ENCODE data around the gene PNCK.
"Not testable (repeated sequence)": the region's sequence is repeated elsewhere in the genome, so short reads cannot be mapped to it uniquely, and the experiment has no call there.

PNCK gene

DNA sequence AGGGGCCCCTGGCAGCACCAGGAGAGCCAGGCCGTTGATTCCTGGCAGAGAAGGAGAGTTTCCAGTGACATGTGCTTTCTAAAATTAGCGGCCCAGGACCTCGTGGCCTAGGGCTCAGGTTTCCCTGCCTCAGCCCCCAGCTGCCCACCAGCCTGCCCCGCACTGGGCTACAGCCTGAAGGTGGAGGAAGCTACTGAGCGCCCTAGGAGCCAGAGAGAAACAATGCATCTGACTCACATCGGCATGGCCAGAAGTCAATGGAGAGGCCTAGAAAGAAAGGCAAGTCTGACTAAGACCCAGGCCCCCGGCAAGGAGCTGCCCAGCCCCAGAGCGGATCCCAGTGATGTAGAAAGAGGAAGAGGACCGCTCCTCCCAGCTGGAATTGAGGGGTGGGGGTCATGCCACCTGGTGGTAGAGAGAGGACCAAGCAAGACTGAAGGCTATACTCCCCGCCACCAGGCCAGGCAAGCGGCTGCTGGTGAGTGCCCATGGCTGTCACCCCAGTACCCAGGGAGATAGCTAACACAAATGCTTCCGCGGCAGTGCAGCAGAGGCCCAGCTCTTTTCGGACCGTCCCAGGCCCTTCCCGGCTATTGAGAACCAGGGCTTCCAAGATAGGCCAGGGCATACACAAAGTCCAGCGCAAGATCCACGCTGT is 31.9 kb upstream of the PNCK start:
- H3K9me3 ChIP-seq (ENCODE audit: severe bottlenecking); H3K4me3 ChIP-seq (ENCODE audit: low read depth, low read length); H3K27me3 ChIP-seq (ENCODE audit: insufficient read depth, low read depth, severe bottlenecking); H3K27ac ChIP-seq; DNase-seq: not testable (repeated sequence)
- peaks cover 27% of the 10 kb centered on the region for H3K36me3 ChIP-seq
- TF ChIP-seq, protein P1, sequence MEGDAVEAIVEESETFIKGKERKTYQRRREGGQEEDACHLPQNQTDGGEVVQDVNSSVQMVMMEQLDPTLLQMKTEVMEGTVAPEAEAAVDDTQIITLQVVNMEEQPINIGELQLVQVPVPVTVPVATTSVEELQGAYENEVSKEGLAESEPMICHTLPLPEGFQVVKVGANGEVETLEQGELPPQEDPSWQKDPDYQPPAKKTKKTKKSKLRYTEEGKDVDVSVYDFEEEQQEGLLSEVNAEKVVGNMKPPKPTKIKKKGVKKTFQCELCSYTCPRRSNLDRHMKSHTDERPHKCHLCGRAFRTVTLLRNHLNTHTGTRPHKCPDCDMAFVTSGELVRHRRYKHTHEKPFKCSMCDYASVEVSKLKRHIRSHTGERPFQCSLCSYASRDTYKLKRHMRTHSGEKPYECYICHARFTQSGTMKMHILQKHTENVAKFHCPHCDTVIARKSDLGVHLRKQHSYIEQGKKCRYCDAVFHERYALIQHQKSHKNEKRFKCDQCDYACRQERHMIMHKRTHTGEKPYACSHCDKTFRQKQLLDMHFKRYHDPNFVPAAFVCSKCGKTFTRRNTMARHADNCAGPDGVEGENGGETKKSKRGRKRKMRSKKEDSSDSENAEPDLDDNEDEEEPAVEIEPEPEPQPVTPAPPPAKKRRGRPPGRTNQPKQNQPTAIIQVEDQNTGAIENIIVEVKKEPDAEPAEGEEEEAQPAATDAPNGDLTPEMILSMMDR (IDR thresholded peaks at IDR 0.05; ENCODE audit: low read depth, low read length), result peak; percentile 42

DNA sequence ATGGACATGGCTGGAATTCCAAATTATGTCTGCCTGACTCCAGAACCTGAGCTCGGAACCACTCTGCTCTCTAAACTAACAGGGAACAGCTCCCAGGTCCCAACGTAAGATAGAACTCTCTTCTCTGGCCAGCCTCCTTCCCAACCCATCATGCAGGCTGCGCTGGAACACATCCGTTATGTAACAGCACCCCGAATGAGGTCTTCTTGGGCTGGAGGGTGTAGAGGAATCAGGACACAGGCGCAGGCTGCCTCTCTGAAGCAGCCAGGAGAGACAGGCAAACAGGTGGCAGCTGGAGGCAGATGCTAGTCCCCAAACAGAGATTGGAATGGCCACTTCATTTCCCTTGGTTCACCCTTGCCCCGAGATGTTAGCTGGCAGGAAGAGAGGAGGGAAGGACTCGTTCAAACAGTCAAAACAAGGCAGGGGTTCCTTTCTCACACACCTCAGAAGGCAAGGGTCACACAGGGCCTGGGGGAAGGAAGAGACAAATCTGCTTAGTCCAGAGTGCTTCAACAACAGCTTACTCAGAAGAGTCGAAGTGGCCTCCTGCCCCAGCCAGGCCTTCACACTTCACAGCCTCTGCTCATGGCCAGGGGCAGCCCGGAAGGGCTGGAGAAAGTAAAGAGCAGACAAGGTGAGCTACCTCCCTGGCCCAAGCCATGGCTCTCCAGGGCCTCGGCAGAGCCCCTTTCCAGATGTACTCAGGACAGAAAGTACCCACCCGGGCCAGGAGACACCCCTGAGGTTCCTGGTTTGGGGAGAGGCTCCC is 31.2 kb upstream of the PNCK start:
- H3K27me3 ChIP-seq (ENCODE audit: insufficient read depth, low read depth, severe bottlenecking); H3K9me3 ChIP-seq (ENCODE audit: severe bottlenecking); DNase-seq; H3K27ac ChIP-seq; H3K4me3 ChIP-seq (ENCODE audit: low read depth, low read length): not testable (repeated sequence)
- peaks cover 29% of the 10 kb centered on the region for H3K36me3 ChIP-seq

DNA sequence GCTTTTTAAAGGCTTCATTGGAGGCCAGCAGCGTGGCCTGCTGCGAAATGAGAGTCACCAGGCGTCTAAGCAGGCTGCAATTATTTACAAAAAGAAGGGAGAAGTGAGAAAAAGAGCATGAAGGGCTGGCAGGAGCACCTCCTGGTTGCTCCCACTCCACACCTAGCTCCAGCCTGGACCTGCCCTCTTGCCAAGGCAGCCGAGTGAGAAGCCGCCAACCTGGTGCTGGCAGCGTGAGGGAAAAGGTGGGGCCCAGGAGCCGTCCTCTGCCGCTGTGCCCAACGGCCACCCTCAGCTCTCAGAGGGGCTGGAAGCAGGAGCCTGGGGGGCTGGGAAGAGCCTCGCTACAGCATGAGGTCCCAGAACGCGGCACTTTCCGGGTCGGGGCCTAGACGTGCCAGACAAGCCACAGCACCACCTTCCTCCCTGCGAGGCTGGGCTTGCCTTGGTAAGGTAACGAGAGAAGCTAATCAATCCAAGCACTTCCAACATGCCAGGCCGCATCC is 30.5 kb upstream of the PNCK start:
- no peak overlapping the region for H3K27ac ChIP-seq
- no peaks in the 10 kb centered on the region for H3K27me3 ChIP-seq (ENCODE audit: insufficient read depth, low read depth, severe bottlenecking)
- no peaks in the 10 kb centered on the region for H3K9me3 ChIP-seq (ENCODE audit: severe bottlenecking)
- no peak for DNase-seq
- TF ChIP-seq, protein P1 (IDR thresholded peaks at IDR 0.05; ENCODE audit: low read depth, low read length), result no peak
- H3K36me3 ChIP-seq, result peaks cover 29% of the 10 kb centered on the region
- H3K4me3 ChIP-seq (ENCODE audit: low read depth, low read length), result no peak overlapping the region

DNA sequence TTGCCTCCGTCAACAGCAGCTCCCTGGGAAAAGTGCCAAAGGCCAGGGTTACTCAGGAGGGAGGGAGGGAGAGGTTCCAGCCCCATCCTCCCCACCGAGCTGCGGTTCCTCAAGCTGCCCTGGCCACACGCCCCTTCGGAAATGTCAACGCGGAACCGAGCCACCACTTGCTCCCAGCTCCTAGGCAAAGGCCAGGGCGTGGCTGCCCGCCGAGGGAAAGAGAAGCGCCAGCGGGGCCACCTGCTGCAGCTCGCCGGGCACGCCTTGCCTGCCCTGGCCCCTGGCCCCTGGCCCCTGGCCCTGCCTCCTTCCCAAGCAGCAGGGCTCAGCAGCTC is 29.4 kb upstream of the PNCK start:
- Histone ChIP-seq H3K4me3 (ENCODE audit: low read depth, low read length) (no peak overlapping the region), H3K27me3 (ENCODE audit: insufficient read depth, low read depth, severe bottlenecking) (no peaks in the 10 kb centered on the region), H3K9me3 (ENCODE audit: severe bottlenecking) (no peaks in the 10 kb centered on the region), H3K27ac (no peak overlapping the region), H3K36me3 (peaks cover 29% of the 10 kb centered on the region)
- DNase-seq, result no peak
- TF ChIP-seq, protein P1 (IDR thresholded peaks at IDR 0.05; ENCODE audit: low read depth, low read length), result no peak

DNA sequence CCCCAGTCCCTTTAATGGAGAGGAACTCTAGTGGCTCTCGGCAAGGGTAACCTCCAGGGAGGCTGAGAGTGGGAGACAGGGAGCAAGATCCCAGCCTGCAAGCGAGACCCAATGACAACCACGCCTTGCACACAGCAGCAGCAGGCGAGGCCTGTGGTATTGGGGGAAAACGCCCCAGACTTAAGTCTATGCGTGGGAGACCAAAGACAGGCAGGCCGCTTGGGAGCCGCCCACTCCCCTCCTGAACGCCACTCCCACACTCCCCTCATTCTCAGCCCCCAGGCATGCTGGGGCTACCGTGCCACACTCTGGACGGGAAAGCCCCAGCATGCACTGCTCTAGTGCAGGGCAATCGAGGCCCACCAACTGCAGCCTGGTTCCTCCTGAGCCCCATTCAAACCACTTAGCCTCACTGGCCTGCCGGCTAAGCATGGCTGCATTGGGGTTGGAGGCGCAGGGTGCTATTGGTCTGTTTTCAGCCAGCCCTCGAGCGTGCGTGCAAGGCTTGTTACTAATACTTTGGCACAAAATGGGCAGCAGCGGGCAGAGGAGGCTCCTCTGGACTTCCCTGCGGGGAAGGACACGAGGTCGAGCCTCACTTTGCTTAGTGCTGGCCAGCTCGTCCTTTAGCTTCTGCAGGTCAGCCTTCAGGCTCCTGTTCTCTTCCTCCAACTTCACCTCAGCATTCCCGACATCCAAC is 28.9 kb upstream of the PNCK start:
- H3K4me3 ChIP-seq (ENCODE audit: low read depth, low read length), result no peak overlapping the region
- H3K27me3 ChIP-seq (ENCODE audit: insufficient read depth, low read depth, severe bottlenecking), result no peaks in the 10 kb centered on the region
- DNase-seq, result no peak
- H3K36me3 ChIP-seq, result peaks cover 26% of the 10 kb centered on the region
- TF ChIP-seq, protein P1 (IDR thresholded peaks at IDR 0.05; ENCODE audit: low read depth, low read length), result no peak
- no peak overlapping the region for H3K27ac ChIP-seq
- no peaks in the 10 kb centered on the region for H3K9me3 ChIP-seq (ENCODE audit: severe bottlenecking)

DNA sequence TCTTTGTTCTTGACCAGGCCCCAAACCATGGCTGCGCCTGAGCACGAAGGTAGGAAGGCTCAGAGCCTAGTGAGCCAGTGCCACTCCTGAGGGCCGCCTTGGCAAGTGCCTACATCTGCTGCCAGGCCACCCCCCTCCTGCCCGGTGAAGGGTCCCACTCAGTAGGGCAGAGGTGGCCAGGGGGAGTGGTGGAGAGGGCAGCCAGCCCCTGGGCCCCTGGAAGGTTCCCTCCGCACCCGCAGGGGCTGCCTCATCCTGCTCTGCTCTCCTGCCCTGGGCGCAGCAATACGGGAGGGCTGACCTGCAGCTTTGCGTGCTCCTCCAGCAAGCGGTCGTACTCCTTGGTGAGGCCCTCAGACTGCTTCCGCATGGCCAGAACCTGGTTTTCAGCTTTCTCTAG is 28.1 kb upstream of the PNCK start:
- no peaks in the 10 kb centered on the region for H3K9me3 ChIP-seq (ENCODE audit: severe bottlenecking)
- no peak overlapping the region for H3K4me3 ChIP-seq (ENCODE audit: low read depth, low read length)
- peaks cover 27% of the 10 kb centered on the region for H3K36me3 ChIP-seq
- no peaks in the 10 kb centered on the region for H3K27me3 ChIP-seq (ENCODE audit: insufficient read depth, low read depth, severe bottlenecking)
- TF ChIP-seq, protein P1 (IDR thresholded peaks at IDR 0.05; ENCODE audit: low read depth, low read length), result no peak
- no peak for DNase-seq
- H3K27ac ChIP-seq, result no peak overlapping the region
